SH-SY5Y (cell line): Measurements from ENCODE around the gene BCAP31.

Source experiments
- GATA2 ChIP-seq: IDR thresholded peaks from 2 replicates; pipeline ENCODE4 v1.6.1; 2011; ENCODE audit warnings: mild to moderate bottlenecking, low read depth, low read length
- GATA3 ChIP-seq: IDR thresholded peaks from 2 replicates; pipeline ENCODE4 v1.6.1; 2011; ENCODE audit warnings: low read depth, mild to moderate bottlenecking, low read length, moderate library complexity

DNA sequence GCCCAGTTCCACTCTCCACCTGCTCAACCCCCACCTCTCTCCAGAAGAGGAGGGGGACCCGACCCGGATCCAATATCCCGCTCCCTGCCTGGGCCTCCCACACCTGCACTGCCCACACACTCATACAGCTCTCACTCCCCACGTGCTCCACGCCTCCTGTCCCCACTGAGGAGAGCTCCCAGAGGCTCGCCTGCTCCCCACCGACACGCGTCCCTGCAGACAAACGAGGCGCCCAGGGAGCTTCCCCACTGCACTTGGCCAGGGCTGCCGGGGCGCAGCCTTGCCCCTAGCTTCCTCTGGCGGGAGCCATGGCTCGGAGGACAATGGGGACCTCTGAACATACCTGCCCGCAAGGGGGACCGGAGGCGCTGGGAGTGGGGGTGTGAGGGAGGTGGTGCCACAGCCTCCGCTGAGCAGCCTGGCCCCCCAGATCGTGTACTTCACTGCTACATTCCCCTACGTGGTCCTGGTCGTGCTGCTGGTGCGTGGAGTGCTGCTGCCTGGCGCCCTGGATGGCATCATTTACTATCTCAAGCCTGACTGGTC, 31.5 kb downstream of the BCAP31 start:
- TF ChIP-seq GATA2: no peak
- no peak for TF ChIP-seq GATA3
